GM19193 (cell line): ENCODE results near the gene THAP2.

Experiments used
- POLR2A ChIP-seq: IDR thresholded peaks from 4 replicates; pipeline ENCODE4 v1.6.1; 2011; ENCODE audit not compliant: insufficient read depth, insufficient read length; ENCODE audit errors: extremely low read depth

Gene THAP2

GRCh38 chr12:71726548-71726947 lies 62.4 kb downstream of the THAP2 start:
- TF ChIP-seq POLR2A = no peak

GRCh38 chr12:71727958-71728357 lies 63.9 kb downstream of the THAP2 start:
- no peak for TF ChIP-seq POLR2A
